Subcutaneous adipose tissue (tissue), 4 donors: ENCODE measurements around the gene CUL9. TPM values are rescaled to one million over a fixed set of nuclear protein-coding genes. Genes with fewer than 3 reads are reported as not detected.

Experiments
- CTCF ChIP-seq: fragments of 450-650 bp; IDR thresholded peaks from one replicate; pipeline ENCODE4 v1.5.1; 2016; ENCODE audit warnings: low read depth, mild to moderate bottlenecking, control low read depth, antibody characterized with exemption, moderate library complexity
- total RNA-seq, 4 donors: library from RNA; depleted of rRNA; stranded (reverse); fragments of >200 nt; gene quantifications; one replicate each; pipeline ENCODE4 v1.1.0, GENCODE V29; 2016

CUL9 gene
- total RNA-seq, 4 donors from 2014 or later = 16.3 to 36.7 (median 27.2) TPM

- no peak for TF ChIP-seq CTCF
Observed at GRCh38 chr6:43246301-43247113, 64.5 kb downstream of the CUL9 start.

GRCh38 chr6:43247114-43247999 is 65.4 kb downstream of the CUL9 start:
- TF ChIP-seq CTCF = no peak

- no peak for TF ChIP-seq CTCF
Observed at GRCh38 chr6:43248101-43248500, 66.1 kb downstream of the CUL9 start.

- TF ChIP-seq CTCF = no peak
Observed at GRCh38 chr6:43248791-43249190, 66.8 kb downstream of the CUL9 start.

GRCh38 chr6:43250992-43251373 is 69.0 kb downstream of the CUL9 start:
- TF ChIP-seq CTCF = no peak

- TF ChIP-seq CTCF = no peak
Observed at GRCh38 chr6:43253401-43253800, 71.4 kb downstream of the CUL9 start.
